ENCODE data around the gene PLK3. TPM values are rescaled to one million over a fixed set of nuclear protein-coding genes. Genes with fewer than 3 reads are reported as not detected.
A peak's percentile ranks its signal among the peaks of the same experiment; 100 is the strongest.
"Not testable (repeated sequence)": the region's sequence is repeated elsewhere in the genome, so short reads cannot be mapped to it uniquely, and the experiment has no call there.

PLK3 gene
- total RNA-seq (10 to 100 TPM; 12.3 to 68.6 (median 25.2) TPM), polyA plus RNA-seq (1 to 10 TPM; 4.2 to 9.7 TPM)
- long read RNA-seq, donor 1, transcript PLK3-201 (15 exons, 2,492 nt), result major isoform, 11 of 23 reads
- long read RNA-seq, donor 1, partial matches to known transcripts, result 2 of 23 reads
- long read RNA-seq, donor 1, other reads (novel, unspliced or antisense), result 10 of 23 reads
- long read RNA-seq, donor 2, partial matches to known transcripts, result 0 of 1 reads
- long read RNA-seq, donor 2, other reads (novel, unspliced or antisense), result 0 of 1 reads
- long read RNA-seq, donor 3, transcript PLK3-201 (15 exons, 2,492 nt), result major isoform, 12 of 23 reads
- long read RNA-seq, donor 3, partial matches to known transcripts, result 4 of 23 reads
- long read RNA-seq, donor 3, other reads (novel, unspliced or antisense), result 7 of 23 reads

- H3K4me3 ChIP-seq, result peak within 1 kb of the TSS; percentile 69
- peak within 1 kb of the TSS; percentile 75 to 90 for H3K27ac ChIP-seq
- WGBS, 3 donors, result 0 to 1% (median 0%) methylated on average over 34 to 79 of the region's 79 CpGs
- no peaks in the 10 kb centered on the region for H3K9me3 ChIP-seq
- DNase-seq, result peak; percentile 97 to 99 (median 98)
- H3K4me1 ChIP-seq (ENCODE audit: insufficient read depth), result peaks cover 10% of the 10 kb centered on the region
- intact Hi-C loops (cut with DNase I), result loop anchor here in 1 of 4 donors (10.0 kb wide), 1 partner anchor 505 kb away; no protein-coding TSS in a partner anchor
- H3K36me3 ChIP-seq, result no peaks in the 10 kb centered on the region
- no peaks in the 10 kb centered on the region for H3K27me3 ChIP-seq
- TF ChIP-seq CTCF (IDR thresholded peaks at IDR 0.05), result peak; percentile 89 to 94 (median 94)
- TF ChIP-seq EP300 (IDR thresholded peaks at IDR 0.05), result no peak
- peak; percentile 97 for TF ChIP-seq POLR2A (IDR thresholded peaks at IDR 0.05)
Observed at GRCh38 chr1:44799770-44800584, at the start of gene PLK3. Gene PLK3 (plus strand): TSS chr1:44800377. CDS start chr1:44800464, 87 bp downstream.

GRCh38 chr1:44757420-44757819 is 42.8 kb upstream of the PLK3 start:
- intact Hi-C loops (cut with DNase I), result no loop called here
- Histone ChIP-seq H3K27me3 (no peaks in the 10 kb centered on the region), H3K36me3 (no peaks in the 10 kb centered on the region), H3K4me1 (ENCODE audit: insufficient read depth) (no peaks in the 10 kb centered on the region), H3K4me3 (no peak overlapping the region), H3K27ac (no peak overlapping the region), H3K9me3 (no peaks in the 10 kb centered on the region)
- no peak for TF ChIP-seq POLR2A (IDR thresholded peaks at IDR 0.05)
- TF ChIP-seq CTCF (IDR thresholded peaks at IDR 0.05), result no peak
- TF ChIP-seq EP300 (IDR thresholded peaks at IDR 0.05), result no peak
- DNase-seq, result no peak
- WGBS, 3 donors, result 95 to 97% (median 96%) methylated on average over 2 of the region's 2 CpGs

- H3K9me3 ChIP-seq, result no peaks in the 10 kb centered on the region
- intact Hi-C loops (cut with DNase I), result no loop called here
- H3K36me3 ChIP-seq, result no peaks in the 10 kb centered on the region
- no peak overlapping the region for H3K27ac ChIP-seq
- TF ChIP-seq EP300 (IDR thresholded peaks at IDR 0.05) (no peak), POLR2A (IDR thresholded peaks at IDR 0.05) (no peak)
- WGBS, 3 donors, result 86 to 95% (median 90%) methylated on average over 11 of the region's 11 CpGs
- H3K27me3 ChIP-seq, result no peaks in the 10 kb centered on the region
- no peak overlapping the region for H3K4me3 ChIP-seq
- DNase-seq, result no peak
- no peaks in the 10 kb centered on the region for H3K4me1 ChIP-seq (ENCODE audit: insufficient read depth)
Observed at GRCh38 chr1:44759077-44759476, 41.1 kb upstream of the PLK3 start.

- 65 to 80% (median 69%) methylated on average over 3 of the region's 3 CpGs for WGBS, 3 donors
- Histone ChIP-seq H3K4me1 (ENCODE audit: insufficient read depth) (no peaks in the 10 kb centered on the region), H3K27me3 (no peaks in the 10 kb centered on the region), H3K9me3 (no peaks in the 10 kb centered on the region), H3K36me3 (no peaks in the 10 kb centered on the region), H3K4me3 (no peak overlapping the region), H3K27ac (no peak overlapping the region)
- TF ChIP-seq EP300 (IDR thresholded peaks at IDR 0.05) (no peak), CTCF (IDR thresholded peaks at IDR 0.05) (no peak), POLR2A (IDR thresholded peaks at IDR 0.05) (no peak)
- no peak for DNase-seq
- intact Hi-C loops (cut with DNase I), result no loop called here
Observed at GRCh38 chr1:44760876-44761275, 39.3 kb upstream of the PLK3 start.

- H3K9me3 ChIP-seq; H3K4me3 ChIP-seq; H3K36me3 ChIP-seq; intact Hi-C loops (cut with DNase I); H3K27me3 ChIP-seq; H3K4me1 ChIP-seq (ENCODE audit: insufficient read depth); DNase-seq; H3K27ac ChIP-seq: not testable (repeated sequence)
- 92 to 93% (median 93%) methylated on average over 6 of the region's 6 CpGs for WGBS, 3 donors
Observed at GRCh38 chr1:44766421-44766820, 33.8 kb upstream of the PLK3 start.
